OCI-LY1 (cell line): Measurements from ENCODE around the gene UNC13A.

Source experiments
- H2AFZ ChIP-seq: fragments of 200-600 bp; sonication (generic), shearing (Covaris generic); 2 replicates; pipeline ENCODE4 v1.6.0; 2014; ENCODE audit warnings: antibody characterized with exemption, mild to moderate bottlenecking, low read length
- H3F3A ChIP-seq: fragments of 200-600 bp; sonication (generic), shearing (Covaris generic); 2 replicates; pipeline ENCODE4 v1.6.0; 2014; ENCODE audit warnings: mild to moderate bottlenecking, antibody characterized with exemption, low read length, moderate library complexity; ENCODE audit not compliant: insufficient read depth
- H3K27ac ChIP-seq: fragments of 200-600 bp; sonication (generic); 2 replicates; pipeline ENCODE4 v1.5.1; 2014; ENCODE audit warnings: low read length, mixed run types, mild to moderate bottlenecking, low read depth; ENCODE audit not compliant: poor library complexity, severe bottlenecking
- H3K27me3 ChIP-seq: fragments of 200-600 bp; sonication (generic); 2 replicates; pipeline ENCODE4 v1.6.0; 2014; ENCODE audit warnings: antibody characterized with exemption, mild to moderate bottlenecking, low read length, moderate library complexity; ENCODE audit not compliant: insufficient read depth
- H3K36me3 ChIP-seq: fragments of 200-600 bp; sonication (generic); 2 replicates; pipeline ENCODE4 v1.6.1; 2014; ENCODE audit warnings: mild to moderate bottlenecking, antibody characterized with exemption, low read length, moderate library complexity, mixed read lengths; ENCODE audit not compliant: insufficient read depth
- H3K4me1 ChIP-seq: fragments of 200-600 bp; sonication (generic); 2 replicates; pipeline ENCODE4 v1.5.1; 2014; ENCODE audit warnings: mild to moderate bottlenecking, low read length, moderate library complexity; ENCODE audit not compliant: insufficient read depth, severe bottlenecking
- H3K4me2 ChIP-seq: fragments of 200-600 bp; sonication (generic), shearing (Covaris generic); 2 replicates; pipeline ENCODE4 v1.6.1; 2014; ENCODE audit warnings: low read length
- H3K4me3 ChIP-seq: fragments of 200-600 bp; sonication (generic); 2 replicates; pipeline ENCODE4 v1.5.1; 2014; ENCODE audit warnings: low read length, low read depth, mild to moderate bottlenecking, mixed read lengths; ENCODE audit not compliant: poor library complexity, severe bottlenecking
- H3K79me2 ChIP-seq: fragments of 200-600 bp; shearing (Covaris generic); 2 replicates; pipeline ENCODE4 v1.6.1; 2016; ENCODE audit warnings: mixed run types, low read length, mixed read lengths; ENCODE audit not compliant: insufficient read depth
- H3K9ac ChIP-seq: fragments of 200-600 bp; sonication (generic), shearing (Covaris generic); 2 replicates; pipeline ENCODE4 v1.6.1; 2014; ENCODE audit warnings: mild to moderate bottlenecking, low read length, mixed read lengths
- H3K9me2 ChIP-seq: fragments of 200-600 bp; sonication (generic), shearing (Covaris generic); 2 replicates; pipeline ENCODE4 v1.6.1; 2014; ENCODE audit warnings: low read depth, mild to moderate bottlenecking, low read length, mixed read lengths
- H3K9me3 ChIP-seq: fragments of 200-600 bp; shearing (Covaris generic); 2 replicates; pipeline ENCODE4 v1.6.1; 2014; ENCODE audit warnings: low read length, mixed read lengths
- H4K20me1 ChIP-seq: fragments of 200-600 bp; sonication (generic), shearing (Covaris generic); 2 replicates; pipeline ENCODE4 v1.6.0; 2016; ENCODE audit warnings: mild to moderate bottlenecking, low read length; ENCODE audit not compliant: insufficient read depth
- CTCF ChIP-seq: fragments of 200-600 bp; sonication (generic), shearing (Covaris generic); IDR thresholded peaks from 2 replicates; pipeline ENCODE4 v1.5.1; 2017; ENCODE audit warnings: mild to moderate bottlenecking, antibody characterized with exemption, low read length, moderate library complexity, mixed read lengths
- EZH2 ChIP-seq: fragments of 200-600 bp; sonication (generic), shearing (Covaris generic); IDR thresholded peaks from 2 replicates; pipeline ENCODE4 v1.8.0; 2017; ENCODE audit warnings: borderline replicate concordance, mixed run types, mild to moderate bottlenecking, antibody characterized with exemption, low read length, moderate library complexity, mixed read lengths

Gene UNC13A

DNA sequence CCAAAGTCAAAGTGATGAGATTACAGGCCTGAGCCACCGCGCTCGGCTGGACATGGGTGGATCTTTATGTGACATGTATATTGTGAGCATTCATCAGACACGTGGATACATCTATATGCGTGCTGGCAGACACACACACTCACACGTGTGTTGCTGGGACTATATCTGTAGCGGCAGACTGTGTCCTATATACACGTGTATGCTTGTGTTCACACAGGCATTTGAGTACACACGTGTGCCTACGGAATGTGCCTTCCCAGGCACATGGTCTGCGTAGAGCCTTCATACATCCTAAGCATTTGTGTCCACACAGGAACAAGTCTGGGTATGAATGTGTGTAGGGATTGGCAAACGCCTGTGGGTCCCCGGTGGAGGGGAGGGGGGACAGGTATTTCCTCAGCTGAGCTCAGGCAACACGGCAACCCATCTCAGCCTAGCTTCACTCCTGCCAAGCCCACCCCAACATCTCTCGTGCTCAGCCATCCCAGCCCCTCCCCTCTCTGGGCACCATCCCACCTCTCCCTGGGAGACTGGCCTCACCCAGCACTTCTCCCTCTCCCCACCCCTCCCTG is 2.6 kb downstream of the UNC13A start:
- Histone ChIP-seq H3K9me3 (no peaks in the 10 kb centered on the region), H2AFZ (no peak overlapping the region), H4K20me1 (no peaks in the 10 kb centered on the region), H3K27ac (no peak overlapping the region), H3K36me3 (no peaks in the 10 kb centered on the region), H3K9me2 (no peaks in the 10 kb centered on the region), H3K79me2 (no peaks in the 10 kb centered on the region), H3K4me3 (no peak overlapping the region), H3K9ac (no peak overlapping the region), H3K4me2 (no peak overlapping the region), H3F3A (no peaks in the 10 kb centered on the region), H3K4me1 (no peaks in the 10 kb centered on the region), H3K27me3 (no peaks in the 10 kb centered on the region)
- TF ChIP-seq CTCF (no peak), EZH2 (no peak)

DNA sequence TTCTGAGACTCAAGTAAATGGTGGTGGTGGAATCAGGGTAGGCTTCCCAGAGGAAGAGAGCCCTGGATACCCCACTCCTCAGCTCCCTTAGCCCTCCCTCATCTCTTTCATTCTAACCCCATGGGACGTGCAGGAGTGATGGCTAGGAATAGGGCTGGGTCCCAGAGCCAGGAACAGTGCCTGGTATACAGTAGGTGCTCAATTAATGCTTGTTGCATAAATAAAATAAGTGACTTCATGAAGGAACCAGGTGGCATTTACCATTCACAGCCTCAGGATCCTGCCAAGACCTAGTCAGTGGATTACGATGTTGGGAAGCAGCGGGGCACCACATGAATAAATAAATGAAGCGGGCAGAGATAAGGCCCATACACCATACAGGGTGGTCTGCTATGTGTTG is 3.9 kb downstream of the UNC13A start:
- Histone ChIP-seq H3K27ac (no peak overlapping the region), H3K9ac (no peak overlapping the region), H3K36me3 (no peaks in the 10 kb centered on the region), H2AFZ (no peak overlapping the region), H3K27me3 (no peaks in the 10 kb centered on the region), H3K9me3 (no peaks in the 10 kb centered on the region), H4K20me1 (no peaks in the 10 kb centered on the region), H3F3A (no peaks in the 10 kb centered on the region), H3K9me2 (no peaks in the 10 kb centered on the region), H3K4me1 (no peaks in the 10 kb centered on the region), H3K4me2 (no peak overlapping the region), H3K79me2 (no peaks in the 10 kb centered on the region), H3K4me3 (no peak overlapping the region)
- TF ChIP-seq EZH2 (no peak), CTCF (no peak)

DNA sequence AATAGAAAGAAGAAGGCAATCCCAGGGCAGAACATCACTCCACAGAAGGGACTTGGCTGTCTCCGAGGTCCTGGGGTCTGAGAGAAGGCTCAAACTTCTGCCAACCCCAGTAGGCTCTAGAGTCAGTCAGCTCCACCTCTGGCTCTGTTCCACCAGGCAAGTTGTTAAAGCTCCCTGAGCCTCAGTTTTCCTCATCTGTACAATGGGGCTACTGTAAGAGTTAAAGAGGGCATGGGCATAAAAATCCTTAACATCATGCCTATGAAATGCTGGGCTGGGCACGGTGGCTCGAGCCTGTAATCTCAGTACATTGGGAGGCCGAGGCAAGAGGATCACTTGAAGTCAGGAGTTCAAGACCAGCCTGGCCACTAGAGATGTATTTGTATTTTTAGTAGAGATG is 5.1 kb downstream of the UNC13A start:
- H2AFZ ChIP-seq: no peak overlapping the region
- H3K4me1 ChIP-seq: no peaks in the 10 kb centered on the region
- H3K36me3 ChIP-seq: no peaks in the 10 kb centered on the region
- H3K9ac ChIP-seq: no peak overlapping the region
- no peaks in the 10 kb centered on the region for H3K9me2 ChIP-seq
- H3K4me2 ChIP-seq: no peak overlapping the region
- no peaks in the 10 kb centered on the region for H4K20me1 ChIP-seq
- no peaks in the 10 kb centered on the region for H3K27me3 ChIP-seq
- no peak for TF ChIP-seq EZH2
- no peak for TF ChIP-seq CTCF
- no peaks in the 10 kb centered on the region for H3F3A ChIP-seq
- no peaks in the 10 kb centered on the region for H3K9me3 ChIP-seq
- H3K27ac ChIP-seq: no peak overlapping the region
- no peak overlapping the region for H3K4me3 ChIP-seq
- H3K79me2 ChIP-seq: no peaks in the 10 kb centered on the region
